GM23338 (cell line): ENCODE measurements around the gene RSRC2. TPM values are rescaled to one million over a fixed set of nuclear protein-coding genes. Genes with fewer than 3 reads are reported as not detected.

Source experiments
- ATAC-seq: fragments of 200-7000 bp; cut with Tn5 transposase; 3 replicates; pipeline ENCODE4 v1.9.1; 2020
- DNase-seq: peaks from one replicate; pipeline ENCODE4 v3.0.0-alpha.2; 2015; ENCODE audit warnings: low spot score
- H2AFZ ChIP-seq: fragments of 200-600 bp; sonication (generic); 2 replicates; pipeline ENCODE4 v1.8.0; 2016; ENCODE audit warnings: antibody characterized with exemption, mild to moderate bottlenecking, moderate library complexity
- H3F3A ChIP-seq: fragments of 200-600 bp; sonication (generic); replicated peaks from 2 replicates; pipeline ENCODE4 v1.8.0; 2017; ENCODE audit warnings: antibody characterized with exemption, mixed run types, low read depth
- H3K27ac ChIP-seq: fragments of 200-600 bp; sonication (generic); 2 replicates; pipeline ENCODE4 v1.6.1; 2016; ENCODE audit warnings: low read depth
- H3K27me3 ChIP-seq: fragments of 200-600 bp; sonication (generic); 2 replicates; pipeline ENCODE4 v1.8.0; 2016; ENCODE audit warnings: mild to moderate bottlenecking, mixed run types, moderate library complexity; ENCODE audit not compliant: insufficient read depth
- H3K36me3 ChIP-seq: fragments of 200-600 bp; sonication (generic); 2 replicates; pipeline ENCODE4 v1.8.0; 2016; ENCODE audit warnings: mild to moderate bottlenecking; ENCODE audit not compliant: insufficient read depth
- H3K4me1 ChIP-seq: fragments of 200-600 bp; sonication (generic); 2 replicates; pipeline ENCODE4 v1.8.0; 2016; ENCODE audit warnings: mild to moderate bottlenecking, moderate library complexity; ENCODE audit not compliant: insufficient read depth
- H3K4me2 ChIP-seq: fragments of 200-600 bp; sonication (generic); 2 replicates; pipeline ENCODE4 v1.7.1; 2017; ENCODE audit warnings: mixed run types
- H3K4me3 ChIP-seq: fragments of 200-600 bp; sonication (generic); 2 replicates; pipeline ENCODE4 v1.6.1; 2016; ENCODE audit warnings: mixed run types
- H3K79me2 ChIP-seq: fragments of 200-600 bp; sonication (generic); replicated peaks from 2 replicates; pipeline ENCODE4 v1.8.0; 2017; ENCODE audit warnings: mild to moderate bottlenecking; ENCODE audit not compliant: insufficient read depth
- H3K9me2 ChIP-seq: fragments of 200-600 bp; sonication (generic); 2 replicates; pipeline ENCODE4 v1.8.0; 2017; ENCODE audit not compliant: insufficient read depth
- H4K20me1 ChIP-seq: fragments of 200-600 bp; sonication (generic); replicated peaks from 2 replicates; pipeline ENCODE4 v1.8.0; 2017; ENCODE audit warnings: mild to moderate bottlenecking; ENCODE audit not compliant: insufficient read depth
- H3K27ac Mint-ChIP-seq: 2 replicates; pipeline ENCODE4 v1.8.0; 2020; ENCODE audit warnings: inconsistent platforms, mild to moderate bottlenecking, moderate library complexity, mixed read lengths
- H3K27me3 Mint-ChIP-seq: 3 replicates; pipeline ENCODE4 v1.8.0; 2022; ENCODE audit warnings: low read depth, mild to moderate bottlenecking, moderate library complexity, mixed read lengths, inconsistent platforms; ENCODE audit not compliant: insufficient read depth, poor library complexity
- H3K36me3 Mint-ChIP-seq: 3 replicates; pipeline ENCODE4 v1.8.0; 2021; ENCODE audit warnings: low read depth, mild to moderate bottlenecking, inconsistent platforms, moderate library complexity, mixed read lengths
- H3K4me1 Mint-ChIP-seq: 3 replicates; pipeline ENCODE4 v1.8.0; 2020; ENCODE audit warnings: mild to moderate bottlenecking, inconsistent platforms, mixed read lengths
- H3K4me3 Mint-ChIP-seq: 3 replicates; pipeline ENCODE4 v1.8.0; 2021; ENCODE audit warnings: moderate library complexity, mild to moderate bottlenecking, inconsistent platforms, mixed read lengths
- H3K9me3 Mint-ChIP-seq: 3 replicates; pipeline ENCODE4 v1.8.0; 2020; ENCODE audit warnings: moderate library complexity, mild to moderate bottlenecking, inconsistent platforms, mixed read lengths
- CREB1 ChIP-seq: fragments of 250-450 bp; sonication (Bioruptor Pico); IDR thresholded peaks from 2 replicates; pipeline ENCODE4 v1.5.0; 2020; ENCODE audit warnings: low read depth, mild to moderate bottlenecking, moderate library complexity
- EZH2 ChIP-seq: fragments of 200-600 bp; sonication (generic); IDR thresholded peaks from one replicate; pipeline ENCODE4 v1.8.0; 2017; ENCODE audit warnings: antibody characterized with exemption, mild to moderate bottlenecking, low read depth; ENCODE audit not compliant: unreplicated experiment
- EZH2phosphoT487 ChIP-seq: fragments of 200-600 bp; sonication (generic); IDR thresholded peaks from one replicate; pipeline ENCODE4 v1.8.1; 2018; ENCODE audit warnings: antibody characterized with exemption; ENCODE audit not compliant: unreplicated experiment
- JUNB ChIP-seq: IDR thresholded peaks from one replicate; pipeline ENCODE4 v1.6.1; 2016; ENCODE audit warnings: antibody characterized with exemption; ENCODE audit not compliant: unreplicated experiment
- NANOG ChIP-seq: IDR thresholded peaks from 2 replicates; pipeline ENCODE4 v1.6.1; 2016; ENCODE audit warnings: antibody characterized with exemption, borderline replicate concordance
- POLR2AphosphoS5 ChIP-seq: IDR thresholded peaks from 2 replicates; pipeline ENCODE4 v1.6.1; 2016; ENCODE audit warnings: antibody characterized with exemption, low read depth
- STAT1 ChIP-seq: IDR thresholded peaks from one replicate; pipeline ENCODE4 v1.6.1; 2016; ENCODE audit warnings: antibody characterized with exemption; ENCODE audit not compliant: unreplicated experiment
- ZNF114 ChIP-seq: fragments of 250-450 bp; sonication (Bioruptor Pico); IDR thresholded peaks from 2 replicates; pipeline ENCODE4 v1.5.0; 2020; ENCODE audit warnings: mild to moderate bottlenecking, moderate library complexity
- ZNF331 ChIP-seq: fragments of 250-450 bp; sonication (Bioruptor Pico); IDR thresholded peaks from 2 replicates; pipeline ENCODE4 v1.5.0; 2020; ENCODE audit warnings: low read depth, mild to moderate bottlenecking, moderate library complexity
- polyA plus RNA-seq: library from polyadenylated mRNA; unstranded; fragments of >200 nt; fragmentation: Nextera tagmentation; extraction: Ambion mirVana; gene quantifications from 2 replicates; pipeline ENCODE4 v1.2.1, GENCODE V29; 2016
- total RNA-seq: library from RNA; depleted of rRNA; stranded (reverse); fragments of >200 nt; shearing (Covaris generic); gene quantifications from 2 replicates; pipeline ENCODE4 v1.2.3, GENCODE V29; 2014
- TF ChIP-seq, protein P1 (sequence below): fragments of 250-450 bp; sonication (Bioruptor Pico); IDR thresholded peaks from 2 replicates; pipeline ENCODE4 v1.5.0; 2020; ENCODE audit warnings: mild to moderate bottlenecking, moderate library complexity
- TF ChIP-seq, protein P2 (sequence below): IDR thresholded peaks from 2 replicates; pipeline ENCODE4 v1.6.1; 2016; ENCODE audit warnings: antibody characterized with exemption
- TF ChIP-seq, protein P3 (sequence below): IDR thresholded peaks from one replicate; pipeline ENCODE4 v1.6.1; 2018; ENCODE audit warnings: antibody characterized with exemption; ENCODE audit not compliant: unreplicated experiment

RSRC2 gene
- total and polyA plus RNA-seq, 2 experiments from 2014 or later, result 76.3 to 184 TPM

DNA sequence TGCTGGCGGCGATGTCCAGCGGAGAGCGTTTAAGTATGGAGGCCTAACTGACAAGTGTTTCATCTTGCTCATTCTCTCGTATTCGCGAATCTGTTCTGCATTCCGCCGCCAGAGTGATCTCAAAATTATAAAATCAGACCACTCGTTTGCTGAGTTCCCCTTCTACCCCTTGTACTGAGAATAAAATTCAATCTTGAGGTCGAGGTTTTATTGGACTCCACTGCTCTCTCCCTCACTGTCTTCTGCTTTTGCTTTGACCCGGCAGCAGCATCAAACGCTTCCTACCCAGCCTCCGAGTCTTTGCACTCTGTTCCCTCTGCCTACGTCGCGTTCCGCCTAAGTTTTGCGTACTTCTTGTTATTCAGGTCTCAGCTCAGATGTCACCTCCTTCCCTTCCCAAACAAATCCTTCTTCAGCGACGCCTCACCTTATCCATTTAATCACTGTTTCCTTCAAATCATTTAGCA is 775 bp upstream of the RSRC2 start:
- Histone ChIP-seq H3K4me2 (peak overlapping the region; percentile 82), H3K27ac (peak overlapping the region; percentile 86), H3K4me1 (peaks cover 23% of the 10 kb centered on the region), H3K9me2 (no peaks in the 10 kb centered on the region), H4K20me1 (peaks cover 32% of the 10 kb centered on the region), H3F3A (no peaks in the 10 kb centered on the region), H2AFZ (no peak overlapping the region), H3K4me3 (peak overlapping the region; percentile 61), H3K27me3 (no peaks in the 10 kb centered on the region), H3K36me3 (peaks cover 30% of the 10 kb centered on the region; the same call in 1 of the 2 replicates), H3K79me2 (peaks cover 88% of the 10 kb centered on the region)
- Mint-ChIP-seq H3K27ac (no peak overlapping the region), H3K4me1 (peaks cover 15% of the 10 kb centered on the region), H3K36me3 (peaks cover 51% of the 10 kb centered on the region), H3K9me3 (no peaks in the 10 kb centered on the region), H3K4me3 (no peak overlapping the region), H3K27me3 (no peaks in the 10 kb centered on the region)
- TF ChIP-seq CREB1 (CRISPR knock-in tag) (no peak), STAT1 (no peak), EZH2phosphoT487 (no peak), NANOG (no peak), ZNF114 (no peak), ZNF331 (CRISPR knock-in tag) (no peak), EZH2 (no peak), JUNB (no peak), POLR2AphosphoS5 (no peak)
- TF ChIP-seq, protein P1, sequence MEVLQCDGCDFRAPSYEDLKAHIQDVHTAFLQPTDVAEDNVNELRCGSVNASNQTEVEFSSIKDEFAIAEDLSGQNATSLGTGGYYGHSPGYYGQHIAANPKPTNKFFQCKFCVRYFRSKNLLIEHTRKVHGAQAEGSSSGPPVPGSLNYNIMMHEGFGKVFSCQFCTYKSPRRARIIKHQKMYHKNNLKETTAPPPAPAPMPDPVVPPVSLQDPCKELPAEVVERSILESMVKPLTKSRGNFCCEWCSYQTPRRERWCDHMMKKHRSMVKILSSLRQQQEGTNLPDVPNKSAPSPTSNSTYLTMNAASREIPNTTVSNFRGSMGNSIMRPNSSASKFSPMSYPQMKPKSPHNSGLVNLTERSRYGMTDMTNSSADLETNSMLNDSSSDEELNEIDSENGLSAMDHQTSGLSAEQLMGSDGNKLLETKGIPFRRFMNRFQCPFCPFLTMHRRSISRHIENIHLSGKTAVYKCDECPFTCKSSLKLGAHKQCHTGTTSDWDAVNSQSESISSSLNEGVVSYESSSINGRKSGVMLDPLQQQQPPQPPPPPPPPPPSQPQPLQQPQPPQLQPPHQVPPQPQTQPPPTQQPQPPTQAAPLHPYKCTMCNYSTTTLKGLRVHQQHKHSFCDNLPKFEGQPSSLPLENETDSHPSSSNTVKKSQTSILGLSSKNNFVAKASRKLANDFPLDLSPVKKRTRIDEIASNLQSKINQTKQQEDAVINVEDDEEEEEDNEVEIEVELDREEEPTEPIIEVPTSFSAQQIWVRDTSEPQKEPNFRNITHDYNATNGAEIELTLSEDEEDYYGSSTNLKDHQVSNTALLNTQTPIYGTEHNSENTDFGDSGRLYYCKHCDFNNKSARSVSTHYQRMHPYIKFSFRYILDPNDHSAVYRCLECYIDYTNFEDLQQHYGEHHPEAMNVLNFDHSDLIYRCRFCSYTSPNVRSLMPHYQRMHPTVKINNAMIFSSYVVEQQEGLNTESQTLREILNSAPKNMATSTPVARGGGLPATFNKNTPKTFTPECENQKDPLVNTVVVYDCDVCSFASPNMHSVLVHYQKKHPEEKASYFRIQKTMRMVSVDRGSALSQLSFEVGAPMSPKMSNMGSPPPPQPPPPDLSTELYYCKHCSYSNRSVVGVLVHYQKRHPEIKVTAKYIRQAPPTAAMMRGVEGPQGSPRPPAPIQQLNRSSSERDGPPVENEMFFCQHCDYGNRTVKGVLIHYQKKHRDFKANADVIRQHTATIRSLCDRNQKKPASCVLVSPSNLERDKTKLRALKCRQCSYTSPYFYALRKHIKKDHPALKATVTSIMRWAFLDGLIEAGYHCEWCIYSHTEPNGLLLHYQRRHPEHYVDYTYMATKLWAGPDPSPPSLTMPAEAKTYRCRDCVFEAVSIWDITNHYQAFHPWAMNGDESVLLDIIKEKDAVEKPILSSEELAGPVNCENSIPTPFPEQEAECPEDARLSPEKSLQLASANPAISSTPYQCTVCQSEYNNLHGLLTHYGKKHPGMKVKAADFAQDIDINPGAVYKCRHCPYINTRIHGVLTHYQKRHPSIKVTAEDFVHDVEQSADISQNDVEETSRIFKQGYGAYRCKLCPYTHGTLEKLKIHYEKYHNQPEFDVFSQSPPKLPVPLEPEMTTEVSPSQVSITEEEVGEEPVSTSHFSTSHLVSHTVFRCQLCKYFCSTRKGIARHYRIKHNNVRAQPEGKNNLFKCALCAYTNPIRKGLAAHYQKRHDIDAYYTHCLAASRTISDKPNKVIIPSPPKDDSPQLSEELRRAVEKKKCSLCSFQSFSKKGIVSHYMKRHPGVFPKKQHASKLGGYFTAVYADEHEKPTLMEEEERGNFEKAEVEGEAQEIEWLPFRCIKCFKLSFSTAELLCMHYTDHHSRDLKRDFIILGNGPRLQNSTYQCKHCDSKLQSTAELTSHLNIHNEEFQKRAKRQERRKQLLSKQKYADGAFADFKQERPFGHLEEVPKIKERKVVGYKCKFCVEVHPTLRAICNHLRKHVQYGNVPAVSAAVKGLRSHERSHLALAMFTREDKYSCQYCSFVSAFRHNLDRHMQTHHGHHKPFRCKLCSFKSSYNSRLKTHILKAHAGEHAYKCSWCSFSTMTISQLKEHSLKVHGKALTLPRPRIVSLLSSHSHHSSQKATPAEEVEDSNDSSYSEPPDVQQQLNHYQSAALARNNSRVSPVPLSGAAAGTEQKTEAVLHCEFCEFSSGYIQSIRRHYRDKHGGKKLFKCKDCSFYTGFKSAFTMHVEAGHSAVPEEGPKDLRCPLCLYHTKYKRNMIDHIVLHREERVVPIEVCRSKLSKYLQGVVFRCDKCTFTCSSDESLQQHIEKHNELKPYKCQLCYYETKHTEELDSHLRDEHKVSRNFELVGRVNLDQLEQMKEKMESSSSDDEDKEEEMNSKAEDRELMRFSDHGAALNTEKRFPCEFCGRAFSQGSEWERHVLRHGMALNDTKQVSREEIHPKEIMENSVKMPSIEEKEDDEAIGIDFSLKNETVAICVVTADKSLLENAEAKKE (CRISPR knock-in tag), result no peak
- TF ChIP-seq, protein P2, sequence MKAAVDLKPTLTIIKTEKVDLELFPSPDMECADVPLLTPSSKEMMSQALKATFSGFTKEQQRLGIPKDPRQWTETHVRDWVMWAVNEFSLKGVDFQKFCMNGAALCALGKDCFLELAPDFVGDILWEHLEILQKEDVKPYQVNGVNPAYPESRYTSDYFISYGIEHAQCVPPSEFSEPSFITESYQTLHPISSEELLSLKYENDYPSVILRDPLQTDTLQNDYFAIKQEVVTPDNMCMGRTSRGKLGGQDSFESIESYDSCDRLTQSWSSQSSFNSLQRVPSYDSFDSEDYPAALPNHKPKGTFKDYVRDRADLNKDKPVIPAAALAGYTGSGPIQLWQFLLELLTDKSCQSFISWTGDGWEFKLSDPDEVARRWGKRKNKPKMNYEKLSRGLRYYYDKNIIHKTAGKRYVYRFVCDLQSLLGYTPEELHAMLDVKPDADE, result no peak
- TF ChIP-seq, protein P3, sequence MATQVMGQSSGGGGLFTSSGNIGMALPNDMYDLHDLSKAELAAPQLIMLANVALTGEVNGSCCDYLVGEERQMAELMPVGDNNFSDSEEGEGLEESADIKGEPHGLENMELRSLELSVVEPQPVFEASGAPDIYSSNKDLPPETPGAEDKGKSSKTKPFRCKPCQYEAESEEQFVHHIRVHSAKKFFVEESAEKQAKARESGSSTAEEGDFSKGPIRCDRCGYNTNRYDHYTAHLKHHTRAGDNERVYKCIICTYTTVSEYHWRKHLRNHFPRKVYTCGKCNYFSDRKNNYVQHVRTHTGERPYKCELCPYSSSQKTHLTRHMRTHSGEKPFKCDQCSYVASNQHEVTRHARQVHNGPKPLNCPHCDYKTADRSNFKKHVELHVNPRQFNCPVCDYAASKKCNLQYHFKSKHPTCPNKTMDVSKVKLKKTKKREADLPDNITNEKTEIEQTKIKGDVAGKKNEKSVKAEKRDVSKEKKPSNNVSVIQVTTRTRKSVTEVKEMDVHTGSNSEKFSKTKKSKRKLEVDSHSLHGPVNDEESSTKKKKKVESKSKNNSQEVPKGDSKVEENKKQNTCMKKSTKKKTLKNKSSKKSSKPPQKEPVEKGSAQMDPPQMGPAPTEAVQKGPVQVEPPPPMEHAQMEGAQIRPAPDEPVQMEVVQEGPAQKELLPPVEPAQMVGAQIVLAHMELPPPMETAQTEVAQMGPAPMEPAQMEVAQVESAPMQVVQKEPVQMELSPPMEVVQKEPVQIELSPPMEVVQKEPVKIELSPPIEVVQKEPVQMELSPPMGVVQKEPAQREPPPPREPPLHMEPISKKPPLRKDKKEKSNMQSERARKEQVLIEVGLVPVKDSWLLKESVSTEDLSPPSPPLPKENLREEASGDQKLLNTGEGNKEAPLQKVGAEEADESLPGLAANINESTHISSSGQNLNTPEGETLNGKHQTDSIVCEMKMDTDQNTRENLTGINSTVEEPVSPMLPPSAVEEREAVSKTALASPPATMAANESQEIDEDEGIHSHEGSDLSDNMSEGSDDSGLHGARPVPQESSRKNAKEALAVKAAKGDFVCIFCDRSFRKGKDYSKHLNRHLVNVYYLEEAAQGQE, result no peak
- peak; percentile 51 for DNase-seq
- peak; percentile 8 for ATAC-seq
